Frontal cortex (tissue), 4 donors: ENCODE data around the gene GLIS1. TPM values are rescaled to one million over a fixed set of nuclear protein-coding genes. Genes with fewer than 3 reads are reported as not detected.

ENCODE experiments used
- DNase-seq, 2 donors: peaks; one replicate each; pipeline ENCODE4 v3.0.0; 2012; ENCODE audit warnings: low spot score in 2 of 2
- FAIRE-seq: peaks from 2 replicates; lab custom pipeline; 2012; peaks lifted over from hg19 to GRCh38; lab: Jason Lieb, UNC
- total RNA-seq: library from RNA; depleted of rRNA; stranded (reverse); fragments of >200 nt; gene quantifications from one replicate; pipeline ENCODE4 v1.2.3, GENCODE V29; 2014
- donor health status: control.
- donor health status: control.
- donor health status: control.

GLIS1 gene
- total RNA-seq, 1 donor from 2014 or later = not detected

DNA sequence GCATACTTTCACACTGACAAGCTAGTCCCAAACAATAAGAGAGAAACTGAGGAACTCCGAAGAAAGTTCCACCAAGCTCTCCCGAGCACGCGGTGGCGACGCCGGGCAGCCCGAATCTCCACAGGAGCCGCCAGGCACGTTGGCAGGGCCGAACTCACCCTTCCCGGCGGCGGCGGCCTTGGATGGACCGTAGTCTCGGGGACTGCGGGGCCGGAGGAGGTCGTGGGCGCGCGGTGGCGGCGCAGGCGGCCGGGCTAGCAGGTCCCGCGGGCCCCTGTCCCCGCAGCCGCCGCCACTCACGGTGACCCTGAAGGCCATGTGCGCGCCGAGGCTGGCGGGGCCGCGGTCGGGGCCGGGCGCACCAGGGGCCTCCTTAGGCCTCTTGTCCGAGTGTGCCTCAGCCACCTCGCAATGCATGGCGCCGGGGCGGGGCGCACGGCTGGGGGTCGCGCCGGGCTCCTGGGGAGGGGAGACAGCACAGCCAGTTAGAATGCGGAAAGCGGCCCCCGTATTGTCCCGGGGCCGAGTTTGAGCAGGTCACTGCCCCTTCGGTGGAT, 1.2 kb downstream of the GLIS1 start:
- FAIRE-seq = no peak
- peak in 1 of 2 donors; percentile 31 for DNase-seq

DNA sequence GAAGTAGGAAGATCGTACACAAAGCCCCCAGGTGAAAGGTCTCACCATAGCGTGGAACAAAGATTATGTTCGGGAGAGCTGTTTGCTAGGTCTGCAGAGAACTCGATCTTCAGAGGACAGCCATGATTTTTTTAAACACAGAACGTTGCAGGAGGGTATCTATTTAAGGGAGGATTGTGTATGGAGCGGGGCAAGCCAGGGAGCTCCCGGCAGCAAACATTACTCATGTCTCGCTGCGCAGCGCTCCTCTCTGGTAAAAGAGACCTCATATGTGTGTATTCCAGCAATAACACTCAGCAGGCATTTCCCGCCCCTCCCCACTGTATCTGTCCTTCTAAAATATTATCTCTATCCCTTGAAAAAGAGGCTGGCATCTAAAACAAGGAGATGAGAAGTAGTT, 2.7 kb downstream of the GLIS1 start:
- no peak for FAIRE-seq

DNA sequence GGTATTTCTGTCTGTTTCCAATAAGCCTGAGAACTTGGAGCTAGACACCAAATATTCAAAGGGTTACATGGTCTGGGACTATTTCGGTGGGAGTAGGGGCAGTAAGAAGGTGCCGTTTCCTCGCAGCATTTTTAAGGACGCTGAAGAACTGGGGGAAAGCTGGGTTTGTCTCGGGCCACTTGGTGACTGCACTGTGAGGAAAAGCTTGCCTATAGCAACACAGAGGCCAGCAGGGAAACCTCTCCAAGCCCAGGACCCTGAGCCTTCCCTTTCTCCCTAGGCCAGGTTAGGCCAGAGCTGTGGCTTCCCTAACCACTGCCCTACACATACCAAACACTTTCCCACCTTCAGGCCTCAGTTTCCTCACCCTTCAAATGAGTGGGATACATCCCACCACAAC, 3.3 kb downstream of the GLIS1 start:
- DNase-seq (no peak), FAIRE-seq (no peak)

More for the DNA sequence above, 2.7 kb downstream of the GLIS1 start:
- no peak for DNase-seq

DNA sequence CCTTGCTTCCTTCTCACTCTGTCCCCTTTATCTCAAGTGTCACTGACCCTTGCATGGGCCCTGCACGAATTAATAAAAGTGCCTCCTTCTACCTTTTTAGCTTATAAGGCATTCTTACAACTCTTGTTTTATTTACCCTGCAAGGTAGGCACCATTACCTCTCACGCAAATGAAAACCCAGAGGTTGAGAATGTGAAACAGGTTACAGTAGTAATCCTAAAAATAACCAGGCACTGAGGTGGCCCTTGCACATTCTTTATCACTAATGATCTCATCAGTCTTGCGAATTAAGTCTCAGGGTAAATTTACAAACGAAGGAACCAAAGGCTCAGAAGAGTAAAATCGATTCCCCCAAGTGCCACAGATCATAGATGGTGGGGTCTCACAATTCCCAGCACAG, 3.7 kb downstream of the GLIS1 start:
- no peak for FAIRE-seq
- DNase-seq = no peak

DNA sequence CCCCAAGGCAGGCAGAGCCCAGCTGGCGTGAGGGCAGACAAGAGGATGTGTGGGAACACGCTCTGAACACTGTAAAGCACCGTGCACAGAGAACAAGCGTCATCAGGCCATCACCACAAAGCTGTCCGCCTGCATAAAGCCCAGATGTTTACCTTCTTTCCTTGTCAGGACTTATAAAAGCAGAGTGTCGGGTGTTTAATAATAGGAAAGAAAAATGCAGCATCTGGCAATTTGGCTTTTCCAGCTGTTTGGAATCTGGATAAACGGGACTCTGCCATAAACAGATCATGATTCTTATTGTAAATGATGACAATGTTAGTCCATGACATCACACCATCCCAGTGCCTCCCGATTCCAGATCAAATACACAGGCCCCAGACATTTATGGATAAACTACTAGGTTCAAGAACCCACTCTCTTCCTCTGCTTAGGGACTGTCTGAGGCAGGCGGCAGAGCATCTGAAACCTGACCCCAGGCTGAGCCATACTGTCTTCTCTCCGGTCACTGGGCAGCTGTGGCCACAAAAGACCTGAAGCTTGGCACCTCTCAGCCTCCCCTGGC, 4.2 kb downstream of the GLIS1 start:
- no peak for DNase-seq
- FAIRE-seq = no peak

DNA sequence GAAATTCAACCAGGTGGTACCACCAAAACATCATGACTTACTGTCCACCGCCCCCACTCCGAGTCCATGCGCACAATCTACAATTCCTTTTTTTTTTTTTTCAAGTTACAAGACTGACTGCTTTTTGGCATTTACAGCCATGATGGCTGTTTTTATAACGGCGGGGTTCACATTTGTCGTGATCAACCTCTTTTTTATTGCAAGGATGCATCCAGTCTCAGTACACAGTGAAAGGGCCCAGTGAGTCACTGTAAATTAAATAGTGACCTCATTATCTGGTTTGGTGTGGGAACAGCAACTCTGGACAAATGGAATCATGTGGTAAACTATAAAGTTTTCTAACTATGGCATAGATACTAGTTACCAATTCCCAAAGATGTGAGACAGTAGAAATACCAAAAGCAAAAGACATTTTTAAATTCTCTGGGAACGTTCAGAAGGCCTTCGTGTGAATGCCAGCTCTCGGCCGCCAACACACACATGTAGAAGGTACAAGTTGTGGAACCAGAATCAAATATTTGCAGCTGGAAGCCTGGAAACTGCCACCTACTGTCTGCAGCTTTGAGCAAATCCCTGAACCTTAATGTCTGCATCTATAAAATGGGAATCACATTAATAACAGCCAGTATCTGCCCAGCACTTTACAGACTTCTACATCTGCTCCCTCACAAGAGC, 4.9 kb downstream of the GLIS1 start:
- DNase-seq (no peak), FAIRE-seq (no peak)

DNA sequence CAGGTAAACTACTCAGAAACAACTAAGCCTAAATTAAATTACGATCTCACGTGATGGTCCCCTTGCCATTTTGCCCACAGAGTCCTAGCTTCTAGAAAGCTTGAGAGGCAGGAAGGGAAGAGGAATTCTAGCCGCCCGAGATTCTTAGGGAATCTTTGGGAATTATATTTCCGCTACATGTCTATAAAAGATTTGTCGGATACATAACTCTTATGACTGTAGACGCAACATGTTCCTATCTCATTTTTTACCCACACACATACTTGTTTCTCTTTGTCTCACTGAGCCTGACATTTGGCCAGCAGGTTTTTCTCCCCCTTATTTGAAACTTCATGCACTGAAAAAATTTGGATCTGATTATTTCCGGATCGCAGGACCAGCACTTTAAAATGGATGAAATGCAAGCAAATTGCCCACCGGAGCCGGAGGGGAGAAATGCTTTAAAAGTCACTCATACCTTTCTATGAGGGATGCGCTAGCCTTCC, 5.5 kb downstream of the GLIS1 start:
- DNase-seq = no peak
- FAIRE-seq = no peak

DNA sequence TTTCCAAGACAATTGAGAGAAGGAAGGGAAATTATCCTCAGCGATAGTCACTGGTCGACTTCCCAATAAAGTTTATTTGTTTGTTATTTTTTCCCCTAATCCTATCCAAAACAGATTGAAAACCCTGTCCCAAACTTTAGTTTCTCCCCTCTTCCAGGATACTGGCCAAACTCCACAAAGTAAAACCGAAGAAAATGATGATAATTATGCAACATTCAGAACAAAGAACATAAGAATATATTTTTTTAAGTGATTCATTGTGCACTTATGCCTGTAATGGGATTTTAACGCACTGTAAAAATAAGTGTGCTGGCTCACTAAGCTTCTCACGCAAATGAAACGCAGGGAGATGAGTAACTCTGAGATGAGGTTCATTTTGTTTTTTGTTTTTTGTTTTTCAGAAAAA, 6.0 kb downstream of the GLIS1 start:
- FAIRE-seq (no peak), DNase-seq (no peak)

DNA sequence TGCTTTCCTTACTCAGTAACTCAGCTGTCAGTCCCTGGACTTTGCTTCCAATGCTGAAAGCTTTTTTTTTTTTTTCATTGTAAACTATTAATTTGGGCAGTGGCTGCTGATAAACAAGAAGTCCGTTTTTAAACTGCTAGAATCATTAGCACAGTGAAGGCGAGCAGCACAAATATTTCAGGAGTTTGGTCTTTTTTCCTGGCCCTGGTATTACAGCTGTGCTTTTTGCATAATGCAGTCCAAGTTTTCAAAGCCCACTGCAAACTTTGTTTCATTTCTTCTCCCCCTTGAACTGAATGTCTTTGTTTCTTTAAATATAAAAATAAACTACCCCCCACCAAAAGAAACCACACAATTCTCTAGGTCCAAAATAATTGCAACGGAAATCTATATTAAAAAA, 6.6 kb downstream of the GLIS1 start:
- no peak for DNase-seq
- no peak for FAIRE-seq

DNA sequence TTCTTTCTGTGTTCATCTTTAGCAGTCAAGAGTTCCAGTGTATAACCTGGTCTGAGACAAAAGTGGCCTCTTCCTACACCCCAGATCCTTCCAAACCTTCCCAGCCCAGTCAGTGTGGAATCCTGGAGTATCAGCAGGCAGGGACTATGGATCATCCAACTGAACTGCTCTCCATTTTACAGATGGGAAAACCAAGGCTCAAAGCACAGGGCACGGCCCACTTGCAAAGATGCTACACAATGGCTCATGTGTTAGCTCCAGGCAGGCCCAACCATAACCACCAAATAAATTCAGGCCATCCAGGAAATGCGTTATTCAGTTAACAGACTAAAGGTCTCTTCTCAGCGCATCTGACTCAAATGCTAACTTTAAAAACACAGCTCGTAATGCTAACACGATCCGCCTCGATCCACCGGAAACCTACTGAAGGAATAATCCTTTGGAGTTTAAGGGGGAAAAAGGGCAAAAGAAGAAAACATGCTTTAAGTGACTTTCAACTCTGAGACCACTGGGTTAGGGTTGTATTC, 7.1 kb downstream of the GLIS1 start:
- FAIRE-seq = no peak

DNA sequence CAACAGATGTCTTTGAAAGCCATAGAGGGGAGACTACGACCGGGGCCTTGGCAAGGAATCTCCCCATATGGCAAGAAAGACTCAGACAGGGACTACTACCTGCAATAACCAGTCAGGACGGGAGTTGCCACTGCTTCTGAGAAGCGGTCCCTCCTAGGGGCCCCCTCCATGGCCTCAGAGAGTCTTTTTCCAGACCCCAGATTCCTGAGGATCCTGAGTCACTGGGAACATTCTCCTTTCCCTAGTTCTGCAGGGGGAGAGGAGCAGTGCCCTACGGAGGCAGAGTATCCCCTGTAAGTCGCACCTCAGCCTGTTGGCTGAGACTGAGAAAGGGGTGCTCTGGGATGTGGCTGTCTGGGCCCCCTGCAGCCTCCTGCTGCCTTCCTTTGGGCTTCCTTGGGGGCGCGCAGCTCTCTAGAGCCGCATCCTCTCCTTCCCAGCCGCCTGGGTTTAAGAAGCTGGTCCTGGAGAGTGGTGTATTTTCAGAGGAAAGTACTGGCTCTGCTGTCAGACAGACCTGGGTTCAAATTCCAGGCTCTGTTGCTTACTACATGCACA, 7.8 kb downstream of the GLIS1 start:
- FAIRE-seq = no peak

More for the DNA sequence above, 7.1 kb downstream of the GLIS1 start:
- no peak for DNase-seq

DNA sequence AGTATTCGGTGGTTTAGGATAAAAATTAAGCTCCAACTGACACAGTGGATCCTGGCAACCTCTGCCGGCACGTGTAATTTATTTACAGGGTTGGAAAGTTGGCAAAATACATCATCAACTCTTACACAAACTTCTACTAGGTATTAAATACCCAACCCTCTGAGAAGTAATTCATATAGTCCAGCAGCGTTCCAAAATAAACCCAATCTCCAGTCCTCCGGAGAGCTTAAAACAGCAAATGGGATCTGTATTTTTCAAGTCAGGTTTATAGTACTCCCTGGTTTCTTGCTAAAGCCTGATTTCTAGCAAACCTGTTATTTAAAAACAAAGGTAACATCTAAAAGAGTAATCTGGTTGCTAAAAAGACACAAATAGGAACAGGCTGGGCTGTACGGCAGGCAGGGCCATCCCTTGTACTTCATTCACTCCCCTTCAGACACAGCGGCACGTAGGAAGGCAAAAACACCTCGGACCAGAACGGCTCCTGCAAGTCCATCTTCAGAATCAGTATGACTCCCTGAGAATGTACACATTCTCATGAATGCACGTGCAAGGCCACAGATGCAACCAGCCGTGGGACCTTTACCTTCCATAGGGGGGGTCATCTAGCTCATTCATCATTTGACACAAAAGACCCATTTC, 8.6 kb downstream of the GLIS1 start:
- DNase-seq (no peak), FAIRE-seq (no peak)

More for the DNA sequence above, 7.8 kb downstream of the GLIS1 start:
- DNase-seq = no peak

DNA sequence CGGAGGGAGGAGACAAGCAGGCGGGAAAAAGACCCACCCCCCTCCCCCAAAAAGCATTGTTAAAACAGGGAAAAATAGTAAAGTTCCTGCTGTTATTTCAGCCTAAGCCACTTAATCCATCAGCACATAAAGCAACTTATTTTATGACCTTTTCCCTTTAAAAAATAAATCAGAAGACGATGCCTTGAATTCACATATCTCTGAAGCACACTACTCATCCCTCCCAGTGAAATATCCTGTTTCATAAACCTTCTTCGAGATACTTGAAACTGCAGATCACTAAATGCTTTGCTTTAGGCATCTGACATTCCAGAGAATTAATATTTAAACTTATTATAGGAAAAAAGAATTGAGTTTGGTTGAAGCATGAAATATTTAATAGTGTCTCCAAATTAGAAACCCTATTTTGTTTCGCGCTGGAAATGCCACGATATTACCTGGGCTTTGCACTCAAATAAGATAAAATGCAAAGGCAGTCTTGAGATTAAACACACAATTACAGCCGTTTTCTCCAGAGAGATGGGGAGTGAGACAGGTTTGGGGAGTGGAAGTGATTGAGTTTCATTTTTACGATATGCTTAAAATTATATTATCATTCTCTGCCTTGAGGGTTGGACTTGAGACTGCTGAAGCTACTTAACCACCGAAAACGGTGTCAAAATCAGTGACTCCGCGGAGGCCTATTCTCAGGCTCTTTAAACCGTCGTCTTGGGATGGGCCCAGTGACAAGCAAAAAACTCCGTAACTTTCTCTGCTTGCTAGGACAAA, 9.3 kb downstream of the GLIS1 start:
- FAIRE-seq = no peak
- DNase-seq = no peak

DNA sequence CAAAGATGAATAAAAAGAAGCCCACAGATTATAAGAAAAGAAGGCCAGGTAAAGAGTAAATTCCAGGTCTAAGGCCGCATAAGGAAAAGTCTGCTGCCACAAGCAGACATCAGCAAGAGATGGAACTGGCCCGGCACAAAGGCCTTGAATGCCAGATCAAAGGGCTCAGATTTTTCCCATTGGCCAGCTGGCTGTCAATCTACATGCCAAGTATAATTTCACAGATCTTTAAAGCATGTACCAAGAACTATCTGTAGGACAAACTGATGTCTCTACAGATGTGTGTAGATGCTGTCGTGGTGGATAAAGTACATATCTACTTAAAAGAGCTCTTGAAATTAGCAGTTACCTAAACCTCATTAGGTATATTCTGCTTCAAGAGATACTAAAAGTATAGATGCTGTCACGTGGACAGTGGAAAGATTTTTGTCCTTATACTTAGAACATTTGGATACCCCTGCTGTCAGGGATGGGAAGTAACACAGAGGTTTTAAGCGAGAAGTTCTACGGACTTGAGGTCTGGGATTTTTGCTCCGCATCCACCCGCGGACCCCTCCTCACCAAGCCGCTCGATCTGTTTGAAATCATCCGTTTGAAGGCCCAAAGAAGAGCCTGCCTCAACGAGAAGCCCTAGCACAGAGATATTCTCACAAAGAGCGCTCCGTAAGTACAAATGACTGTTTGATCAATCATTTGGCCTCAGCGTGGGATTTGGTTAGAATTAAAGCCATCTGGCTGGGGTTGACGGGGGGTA, 10.1 kb downstream of the GLIS1 start:
- no peak for FAIRE-seq
- no peak for DNase-seq

DNA sequence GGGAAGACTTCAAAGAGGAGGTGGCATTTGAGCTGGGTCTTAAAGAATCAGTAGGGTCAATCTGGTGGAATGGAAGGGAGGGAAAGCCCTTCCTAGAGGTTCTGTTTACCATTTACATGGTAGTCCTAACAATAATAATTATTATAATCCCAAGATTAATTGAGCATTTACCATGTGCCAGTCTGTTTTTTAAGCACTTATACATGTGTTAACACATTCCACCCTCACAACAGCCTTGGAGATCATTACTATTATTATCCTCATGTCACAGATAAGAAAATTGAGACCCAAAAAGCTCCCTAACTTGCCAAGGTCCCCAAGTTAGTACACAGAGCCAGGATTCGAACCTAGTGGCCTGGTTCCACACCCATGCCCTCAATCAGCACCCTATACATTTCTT, 10.8 kb downstream of the GLIS1 start:
- no peak for FAIRE-seq
- DNase-seq = no peak

DNA sequence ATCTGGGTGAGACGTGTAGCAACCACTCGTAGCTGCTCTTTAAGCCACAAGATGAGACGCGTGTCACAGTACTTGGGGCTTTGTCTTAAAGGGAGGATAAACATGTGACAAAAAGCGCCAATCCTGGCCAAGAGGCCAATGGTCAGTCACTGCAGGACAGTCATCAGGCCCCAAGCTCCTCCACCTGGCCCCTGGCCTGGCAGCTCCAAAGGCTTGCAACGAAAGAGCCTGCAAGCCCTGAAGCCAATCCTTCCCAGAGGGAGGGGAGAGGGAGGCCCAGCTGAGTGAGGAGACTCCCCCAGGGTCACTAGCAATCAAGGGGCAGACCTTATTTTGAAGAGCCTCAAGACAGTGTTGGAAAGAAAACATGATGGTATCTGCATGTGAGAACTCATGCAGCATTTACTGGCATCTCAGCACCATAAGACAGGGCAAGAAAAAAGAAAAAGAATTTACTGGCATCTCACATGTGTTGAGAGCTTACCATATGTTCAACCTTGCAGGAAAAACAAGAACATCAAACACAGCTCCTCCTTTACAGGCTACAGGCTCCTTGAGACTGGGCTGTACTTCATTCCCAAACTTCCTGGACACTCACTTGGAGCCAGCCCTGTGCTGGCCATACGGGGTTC, 11.4 kb downstream of the GLIS1 start:
- no peak for DNase-seq
- FAIRE-seq = no peak

DNA sequence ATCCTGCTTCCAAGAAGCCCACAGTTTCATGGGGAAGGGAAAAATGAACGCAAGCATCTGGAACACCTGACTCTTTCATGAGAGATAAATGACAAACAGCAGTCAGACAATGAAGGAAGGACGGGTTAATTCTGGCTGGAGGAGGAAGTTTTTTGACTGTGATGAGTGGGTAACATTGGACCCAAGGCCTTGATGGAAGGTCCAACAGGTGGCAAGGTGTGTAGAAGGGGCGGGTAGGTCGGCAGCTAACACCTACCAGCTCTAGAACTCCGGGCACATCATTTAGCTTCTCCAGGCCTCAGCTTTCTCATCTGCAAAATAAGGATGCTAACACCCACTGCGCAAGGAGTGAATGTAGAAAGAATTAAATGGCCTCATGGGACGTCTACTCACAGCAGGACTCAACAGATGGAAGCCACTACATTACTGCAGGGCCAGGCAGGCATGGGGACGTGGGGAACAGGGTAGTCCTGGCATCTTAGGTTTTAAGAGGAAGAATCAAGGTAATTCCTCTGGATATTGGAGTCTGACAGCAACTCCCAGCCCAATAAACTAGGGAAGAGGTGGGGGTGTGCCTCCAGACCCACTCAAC, 12.9 kb downstream of the GLIS1 start:
- FAIRE-seq = no peak
- no peak for DNase-seq

DNA sequence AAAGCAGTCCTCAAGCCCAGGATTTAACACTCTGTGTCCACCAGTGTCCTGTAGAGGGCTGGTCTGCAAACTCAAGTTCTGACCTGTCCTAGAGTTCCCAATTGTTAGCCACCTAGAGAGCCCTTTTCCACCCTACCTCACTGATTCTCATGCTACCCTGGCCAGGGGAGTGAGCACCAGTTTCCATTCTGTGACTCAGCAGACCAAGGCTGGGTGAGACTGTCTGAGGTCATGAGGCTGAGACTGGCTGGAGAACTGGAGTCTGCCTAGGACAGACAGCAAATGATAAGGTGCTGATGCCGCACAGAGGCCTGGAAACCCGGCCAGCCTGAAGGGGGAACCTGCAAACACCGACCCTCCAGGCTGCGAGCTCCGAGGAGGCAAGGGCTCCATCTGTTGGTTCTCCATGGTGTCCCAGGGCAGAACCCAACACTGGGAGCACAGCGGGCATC, 13.7 kb downstream of the GLIS1 start:
- FAIRE-seq (no peak), DNase-seq (no peak)
